K562 (cell line): ENCODE results near the gene BTF3L4.

Experiments
- CTCF ChIP-seq, 3 experiments: IDR thresholded peaks in 2 of 3; conservative IDR thresholded peaks in 1 of 3; 2 replicates each; pipeline ENCODE4 v1.5.1; 2011 to 2012; ENCODE audit warnings: low read length in 3 of 3, mild to moderate bottlenecking in 3 of 3, control low read depth in 2 of 3, improper control_type of control experiment in 1 of 3, inconsistent platforms in 1 of 3, low read depth in 1 of 3, mixed read lengths in 1 of 3, moderate library complexity in 1 of 3; ENCODE audit not compliant: insufficient read depth in 2 of 3
- DPF2 ChIP-seq: fragments of 450-650 bp; IDR thresholded peaks from 2 replicates; pipeline ENCODE4 v1.6.1; 2016
- GTF2F1 ChIP-seq: IDR thresholded peaks from 2 replicates; pipeline ENCODE4 v1.6.1; 2011; ENCODE audit warnings: low read depth, low read length, improper control_type of control experiment
- HDAC6 ChIP-seq: IDR thresholded peaks from 2 replicates; pipeline ENCODE4 v1.6.1; 2012; ENCODE audit warnings: low read depth, mild to moderate bottlenecking, control low read depth, inconsistent platforms, low read length, moderate library complexity
- KLF16 ChIP-seq: IDR thresholded peaks from 2 replicates; pipeline ENCODE4 v1.6.1; 2016; ENCODE audit warnings: antibody characterized with exemption
- NR2F6 ChIP-seq: fragments of 450-650 bp; formaldehyde crosslinking; IDR thresholded peaks from 2 replicates; pipeline ENCODE4 v1.4.0; 2020; ENCODE audit warnings: mild to moderate bottlenecking
- POLR2AphosphoS5 ChIP-seq: IDR thresholded peaks from 2 replicates; pipeline ENCODE4 v1.6.1; 2011; ENCODE audit warnings: mild to moderate bottlenecking, low read depth, low read length, moderate library complexity; ENCODE audit not compliant: control insufficient read depth, insufficient read depth
- ZC3H11A ChIP-seq: IDR thresholded peaks from 2 replicates; pipeline ENCODE4 v1.6.1; 2012; ENCODE audit warnings: low read depth, low read length, improper control_type of control experiment
- ZNF324 ChIP-seq: fragments of 250-450 bp; sonication (Bioruptor Pico); IDR thresholded peaks from 2 replicates; pipeline ENCODE4 v1.4.0; 2020; ENCODE audit warnings: mild to moderate bottlenecking

DNA sequence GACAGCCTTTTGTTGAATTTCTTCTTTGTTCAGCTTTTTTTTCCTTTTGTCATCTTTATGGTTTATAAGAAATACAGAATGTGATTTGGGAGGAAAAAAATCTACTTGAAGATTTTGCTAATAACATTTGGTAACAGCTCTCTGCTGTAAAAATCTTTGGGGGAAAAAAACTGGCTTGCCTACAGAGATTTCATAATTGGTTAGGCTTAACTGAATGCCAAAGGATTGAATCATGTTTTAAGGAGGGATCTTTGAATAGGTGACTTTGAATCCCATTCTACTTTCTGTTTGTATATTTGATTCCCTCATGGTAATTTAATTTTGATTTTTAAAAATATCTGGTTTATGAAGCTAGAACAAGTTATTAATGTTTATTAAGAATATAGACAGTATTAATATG is 3.2 kb downstream of the BTF3L4 start:
- TF ChIP-seq POLR2AphosphoS5: no peak
- TF ChIP-seq ZNF324 (CRISPR knock-in tag): no peak
- TF ChIP-seq ZC3H11A: no peak
- TF ChIP-seq CTCF (IDR thresholded peaks at IDR 0.05 in 2 of 3, conservative IDR thresholded peaks at IDR 0.05 in 1 of 3; ENCODE audit: insufficient read depth in 2 of 3, low read depth in 1 of 3, low read length in 3 of 3): no peak
- no peak for TF ChIP-seq HDAC6
- no peak for TF ChIP-seq KLF16
- no peak for TF ChIP-seq GTF2F1
- TF ChIP-seq DPF2: no peak
- TF ChIP-seq NR2F6 (CRISPR knock-in tag): no peak
